Trophoblast cell (in vitro differentiated cells and primary cell): ENCODE measurements around the gene FAM151A.

Experiments used
- DNase-seq, 2 donors: peaks; one replicate each; pipeline ENCODE4 v3.0.0-alpha.2; 2016
- H2AFZ ChIP-seq: 2 replicates; pipeline ENCODE4 v1.6.1; 2013; ENCODE audit warnings: low read length, moderate library complexity, mild to moderate bottlenecking; ENCODE audit not compliant: insufficient read depth, poor library complexity
- H2AK5ac ChIP-seq: 2 replicates; pipeline ENCODE4 v1.6.1; 2013; ENCODE audit warnings: mild to moderate bottlenecking, low read length
- H2BK120ac ChIP-seq: 2 replicates; pipeline ENCODE4 v1.6.1; 2013; ENCODE audit warnings: low read length, mild to moderate bottlenecking, moderate library complexity; ENCODE audit not compliant: insufficient read depth, poor library complexity
- H2BK12ac ChIP-seq: 2 replicates; pipeline ENCODE4 v1.6.1; 2013; ENCODE audit warnings: mild to moderate bottlenecking, low read length, moderate library complexity
- H2BK5ac ChIP-seq: 2 replicates; pipeline ENCODE4 v1.6.1; 2013; ENCODE audit warnings: low read length, low read depth, moderate library complexity, mild to moderate bottlenecking; ENCODE audit not compliant: poor library complexity
- H3K14ac ChIP-seq: 2 replicates; pipeline ENCODE4 v1.6.1; 2013; ENCODE audit warnings: mild to moderate bottlenecking, low read length
- H3K18ac ChIP-seq: 2 replicates; pipeline ENCODE4 v1.6.1; 2013; ENCODE audit warnings: mild to moderate bottlenecking, low read length
- H3K23ac ChIP-seq: 2 replicates; pipeline ENCODE4 v1.6.1; 2013; ENCODE audit warnings: low read length
- H3K27ac ChIP-seq: 2 replicates; pipeline ENCODE4 v1.5.1; 2013; ENCODE audit warnings: low read depth, mild to moderate bottlenecking, inconsistent platforms, low read length, moderate library complexity
- H3K27me3 ChIP-seq: 2 replicates; pipeline ENCODE4 v1.6.1; 2013; ENCODE audit warnings: inconsistent platforms, mild to moderate bottlenecking, low read length, moderate library complexity; ENCODE audit not compliant: insufficient read depth
- H3K36me3 ChIP-seq, 2 experiments: 1 replicate in 1 of 2; 2 replicates in 1 of 2; pipeline ENCODE4 v1.6.1; 2013; ENCODE audit warnings: low read length in 2 of 2, mild to moderate bottlenecking in 2 of 2, moderate library complexity in 1 of 2; ENCODE audit not compliant: insufficient read depth in 2 of 2, control insufficient read depth in 1 of 2
- H3K4ac ChIP-seq: 2 replicates; pipeline ENCODE4 v1.6.1; 2013; ENCODE audit warnings: low read depth, mild to moderate bottlenecking, low read length, moderate library complexity
- H3K4me1 ChIP-seq, 2 experiments: 1 replicate in 1 of 2; 2 replicates in 1 of 2; pipeline ENCODE4 v1.6.1; 2013; ENCODE audit warnings: low read length in 2 of 2, mild to moderate bottlenecking in 2 of 2, moderate library complexity in 1 of 2; ENCODE audit not compliant: insufficient read depth in 2 of 2, control insufficient read depth in 1 of 2
- H3K4me2 ChIP-seq: 2 replicates; pipeline ENCODE4 v1.6.1; 2013; ENCODE audit warnings: inconsistent platforms, mild to moderate bottlenecking, low read length, moderate library complexity
- H3K4me3 ChIP-seq: 2 replicates; pipeline ENCODE4 v1.5.1; 2013; ENCODE audit warnings: mild to moderate bottlenecking, low read depth, low read length, inconsistent platforms
- H3K79me1 ChIP-seq: one replicate; pipeline ENCODE4 v1.6.1; 2013; ENCODE audit warnings: low read length
- H3K79me2 ChIP-seq: 2 replicates; pipeline ENCODE4 v1.6.1; 2013; ENCODE audit warnings: low read length, mild to moderate bottlenecking; ENCODE audit not compliant: control insufficient read depth, insufficient read depth, poor library complexity
- H3K9ac ChIP-seq: 2 replicates; pipeline ENCODE4 v1.6.1; 2013; ENCODE audit warnings: mild to moderate bottlenecking, low read length
- H3K9me3 ChIP-seq: 2 replicates; pipeline ENCODE4 v1.6.1; 2013; ENCODE audit warnings: low read depth, mild to moderate bottlenecking, control low read depth, inconsistent platforms, low read length; ENCODE audit not compliant: insufficient read depth
- H4K12ac ChIP-seq: 2 replicates; pipeline ENCODE4 v1.6.1; 2013; ENCODE audit warnings: low read depth, mild to moderate bottlenecking, low read length, moderate library complexity
- H4K8ac ChIP-seq: 2 replicates; pipeline ENCODE4 v1.6.1; 2013; ENCODE audit warnings: low read depth, mild to moderate bottlenecking, low read length, moderate library complexity
- H4K91ac ChIP-seq: one replicate; pipeline ENCODE4 v1.6.1; 2013; ENCODE audit warnings: low read depth, mild to moderate bottlenecking, low read length, moderate library complexity
- WGBS: extraction: QIAGEN DNeasy Blood & Tissue Kit; methylation state at CpG from one replicate; pipeline ENCODE4 v1.1.7; 2013; ENCODE audit warnings: missing lambda C conversion rate; ENCODE audit not compliant: insufficient read length, insufficient coverage; ENCODE audit errors: extremely low coverage; 5-methylcytosine and 5-hydroxymethylcytosine counted together

Gene FAM151A

DNA sequence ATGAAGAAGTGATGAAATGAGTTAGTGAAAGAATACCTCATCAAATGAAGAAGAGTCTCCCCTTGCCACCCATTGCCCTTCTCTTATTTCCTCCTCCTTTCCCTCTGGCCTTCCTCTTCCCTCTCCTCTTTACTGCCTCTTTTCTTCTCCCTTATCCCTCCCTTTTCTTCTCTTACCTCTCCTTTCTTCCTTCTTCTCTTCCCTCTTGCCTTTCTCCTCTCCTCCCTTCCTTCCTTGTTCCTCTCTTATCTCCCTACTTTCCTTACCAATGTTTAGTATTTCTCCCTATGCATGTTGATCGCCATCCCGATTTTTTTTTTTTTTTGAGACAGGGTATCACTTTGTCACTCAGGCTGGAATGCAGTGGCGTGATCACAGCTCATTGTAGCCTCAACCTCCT lies 27.1 kb upstream of the FAM151A start:
- Histone ChIP-seq H3K9ac (no peak overlapping the region), H4K12ac (no peak overlapping the region), H3K79me2 (no peaks in the 10 kb centered on the region), H2BK12ac (no peak overlapping the region), H2BK5ac (no peak overlapping the region), H3K4ac (no peak overlapping the region), H4K91ac (no peak overlapping the region), H2AK5ac (no peak overlapping the region), H3K4me2 (no peak overlapping the region), H3K36me3 (no peaks in the 10 kb centered on the region), H2BK120ac (no peak overlapping the region), H3K27ac (no peak overlapping the region), H3K9me3 (no peaks in the 10 kb centered on the region), H3K79me1 (no peaks in the 10 kb centered on the region), H3K14ac (no peak overlapping the region), H3K27me3 (no peaks in the 10 kb centered on the region), H4K8ac (no peak overlapping the region), H2AFZ (no peak overlapping the region), H3K18ac (no peak overlapping the region), H3K23ac (no peak overlapping the region), H3K4me3 (no peak overlapping the region), H3K4me1 (peaks cover 3 to 14% of the 10 kb centered on the region in 2 experiments)
- DNase-seq: no peak
- WGBS: no CpG with 5 or more reads among the region's 3 CpGs

DNA sequence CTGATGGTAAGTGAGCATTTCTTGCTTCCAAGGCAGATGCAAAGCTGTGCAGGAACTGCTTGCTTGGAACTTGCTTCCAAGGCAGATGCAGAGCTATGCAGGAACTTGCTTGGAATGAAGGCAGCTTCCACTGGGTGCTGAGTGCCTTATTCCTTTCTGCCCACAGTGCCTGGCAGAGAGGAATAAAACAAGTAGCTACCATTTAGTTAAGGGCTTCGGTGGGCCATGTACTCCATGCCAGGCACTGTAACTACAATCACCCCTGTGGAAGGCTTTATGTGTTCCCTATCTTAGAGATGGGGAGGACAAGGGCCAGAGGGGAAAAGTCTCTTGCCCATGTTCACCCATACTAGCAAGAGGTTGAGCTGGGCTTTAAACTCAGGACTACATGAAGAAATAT lies 26.6 kb upstream of the FAM151A start:
- no peak overlapping the region for H3K14ac ChIP-seq

DNA sequence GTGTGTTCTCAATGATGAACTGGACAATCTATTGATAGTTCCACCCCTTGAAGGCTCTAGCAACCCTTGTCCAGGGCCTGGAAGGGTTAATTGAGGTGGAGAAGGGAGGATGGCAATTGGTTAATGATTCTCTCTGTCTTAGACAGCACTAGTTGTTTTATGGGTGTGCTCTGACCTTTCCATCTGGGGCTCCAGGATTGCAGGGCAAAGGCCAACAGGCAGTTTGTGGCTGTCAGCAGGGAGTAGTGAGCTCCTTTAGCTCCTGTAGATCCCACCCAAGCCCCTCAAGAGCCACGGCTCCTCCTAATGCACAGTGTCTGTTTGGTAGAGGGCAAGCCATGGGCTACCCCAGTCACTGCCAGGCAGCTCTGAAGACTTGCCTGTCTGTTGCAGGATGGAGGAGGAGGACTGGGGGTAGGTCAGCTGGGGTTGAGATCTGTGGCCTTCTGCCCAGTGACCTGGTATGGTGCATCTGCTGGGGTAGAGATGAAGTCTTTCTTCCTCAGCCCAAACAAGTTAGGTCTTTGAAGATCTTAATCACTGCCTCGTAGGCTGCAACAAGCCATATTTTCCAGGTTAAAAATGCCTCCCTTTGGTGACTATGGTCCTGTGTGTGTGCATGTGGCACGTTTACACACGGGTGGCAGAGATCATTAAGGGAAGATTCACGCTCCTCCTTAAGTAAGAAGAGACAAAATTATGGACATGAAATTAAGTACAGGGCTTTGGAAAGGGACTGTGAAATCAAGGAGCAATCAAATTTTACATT lies 26.0 kb upstream of the FAM151A start:
- Histone ChIP-seq H3K27ac (no peak overlapping the region), H2BK12ac (no peak overlapping the region), H3K4me2 (no peak overlapping the region), H3K36me3 (no peaks in the 10 kb centered on the region), H3K79me2 (no peaks in the 10 kb centered on the region), H3K23ac (no peak overlapping the region), H4K12ac (no peak overlapping the region), H3K9ac (no peak overlapping the region), H3K4me1 (peaks cover 3 to 14% of the 10 kb centered on the region in 2 experiments), H4K8ac (no peak overlapping the region), H2AFZ (no peak overlapping the region), H4K91ac (no peak overlapping the region), H3K4me3 (no peak overlapping the region), H3K4ac (no peak overlapping the region), H3K27me3 (no peaks in the 10 kb centered on the region), H3K18ac (no peak overlapping the region), H3K9me3 (no peaks in the 10 kb centered on the region), H2BK120ac (no peak overlapping the region), H2AK5ac (no peak overlapping the region), H2BK5ac (no peak overlapping the region), H3K79me1 (no peaks in the 10 kb centered on the region), H3K14ac (no peak overlapping the region)
- no CpG with 5 or more reads among the region's 5 CpGs for WGBS
- DNase-seq: no peak

More for the DNA sequence above, 26.6 kb upstream of the FAM151A start:
- Histone ChIP-seq H3K23ac (no peak overlapping the region), H2BK12ac (no peak overlapping the region), H3K79me2 (no peaks in the 10 kb centered on the region), H3K79me1 (no peaks in the 10 kb centered on the region), H3K27me3 (no peaks in the 10 kb centered on the region), H4K12ac (no peak overlapping the region), H4K8ac (no peak overlapping the region), H2AK5ac (no peak overlapping the region), H3K27ac (no peak overlapping the region), H3K9me3 (no peaks in the 10 kb centered on the region), H2BK120ac (no peak overlapping the region), H3K18ac (no peak overlapping the region), H3K4me1 (peaks cover 3 to 14% of the 10 kb centered on the region in 2 experiments), H3K4me3 (no peak overlapping the region), H2BK5ac (no peak overlapping the region), H3K4me2 (no peak overlapping the region), H3K4ac (no peak overlapping the region), H3K9ac (no peak overlapping the region), H2AFZ (no peak overlapping the region), H4K91ac (no peak overlapping the region), H3K36me3 (no peaks in the 10 kb centered on the region)
- no peak for DNase-seq
- WGBS: no CpG with 5 or more reads among the region's 1 CpG

DNA sequence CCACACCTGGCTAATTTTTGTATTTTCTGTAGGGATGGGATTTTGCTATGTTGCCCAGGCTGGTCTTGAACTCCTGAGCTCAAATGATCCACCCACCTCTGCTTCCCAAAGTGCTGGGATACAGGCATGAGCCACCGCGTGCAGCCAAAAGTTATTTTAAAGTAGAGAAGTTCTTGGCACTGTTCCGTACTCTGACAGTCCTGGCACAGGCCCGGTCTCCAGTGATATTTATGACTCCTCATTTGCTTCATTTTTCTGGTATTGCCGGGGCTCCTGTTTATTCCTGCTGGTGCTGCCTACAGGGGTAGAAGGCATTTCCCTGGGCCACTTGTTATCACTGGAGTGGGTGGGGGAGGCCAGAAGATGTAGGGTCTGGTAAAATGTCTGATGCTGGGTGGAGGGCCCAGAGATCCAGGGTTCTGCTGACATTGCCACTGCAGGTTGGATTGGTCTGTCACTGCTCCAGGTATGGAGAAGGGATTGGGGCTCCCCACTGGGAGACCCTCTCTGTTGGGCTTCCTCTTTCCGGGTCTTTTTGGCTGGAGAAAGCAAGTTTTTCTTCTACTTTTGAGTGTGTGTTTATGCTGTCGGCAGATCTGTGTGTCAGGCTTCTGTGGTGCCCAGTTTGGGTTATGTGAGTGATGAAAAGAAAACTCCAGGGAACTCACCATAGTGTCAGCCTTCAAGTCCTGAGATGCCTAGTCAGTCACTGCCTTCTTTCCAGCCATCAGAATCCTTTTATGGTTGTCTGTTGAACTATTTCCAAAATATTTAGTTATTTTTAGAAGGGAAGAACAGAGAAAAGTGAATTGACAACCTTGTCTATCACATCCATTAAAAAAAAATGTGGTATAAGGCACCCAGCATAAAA lies 22.7 kb upstream of the FAM151A start:
- WGBS: no CpG with 5 or more reads among the region's 7 CpGs
- no peak overlapping the region for H3K27ac ChIP-seq

More for the DNA sequence above, 22.7 kb upstream of the FAM151A start:
- no peaks in the 10 kb centered on the region for H3K79me1 ChIP-seq
- H2BK120ac ChIP-seq: no peak overlapping the region
- no peak overlapping the region for H3K4me2 ChIP-seq
- H3K4ac ChIP-seq: no peak overlapping the region
- H2BK5ac ChIP-seq: no peak overlapping the region
- H3K36me3 ChIP-seq: no peaks in the 10 kb centered on the region
- H3K4me3 ChIP-seq: no peak overlapping the region
- no peak overlapping the region for H3K14ac ChIP-seq
- H4K8ac ChIP-seq: no peak overlapping the region
- H3K4me1 ChIP-seq: peaks cover 5 to 8% of the 10 kb centered on the region in 2 experiments
- no peaks in the 10 kb centered on the region for H3K79me2 ChIP-seq
- no peak overlapping the region for H2BK12ac ChIP-seq
- H3K9ac ChIP-seq: no peak overlapping the region
- no peak overlapping the region for H4K12ac ChIP-seq
- no peaks in the 10 kb centered on the region for H3K27me3 ChIP-seq
- H3K18ac ChIP-seq: no peak overlapping the region
- no peak overlapping the region for H4K91ac ChIP-seq
- no peak overlapping the region for H3K23ac ChIP-seq
- no peak overlapping the region for H2AFZ ChIP-seq
- H3K9me3 ChIP-seq: peaks cover 3% of the 10 kb centered on the region
- H2AK5ac ChIP-seq: no peak overlapping the region
- no peak for DNase-seq
